Mucosa of stomach (tissue), 1 donor: ENCODE measurements around the gene ZNF764.
"Not testable (repeated sequence)": the region's sequence is repeated elsewhere in the genome, so short reads cannot be mapped to it uniquely, and the experiment has no call there.

ENCODE experiments used
- H3K27me3 ChIP-seq: one replicate; pipeline ENCODE4 v1.7.0; 2013; ENCODE audit warnings: mild to moderate bottlenecking, low read length; ENCODE audit not compliant: control insufficient read depth, insufficient read depth
- H3K36me3 ChIP-seq: one replicate; pipeline ENCODE4 v1.7.0; 2013; ENCODE audit warnings: low read length; ENCODE audit not compliant: control insufficient read depth, insufficient read depth
- H3K4me1 ChIP-seq: one replicate; pipeline ENCODE4 v1.7.0; 2013; ENCODE audit warnings: mild to moderate bottlenecking, low read length; ENCODE audit not compliant: control insufficient read depth, insufficient read depth
- H3K4me3 ChIP-seq: one replicate; pipeline ENCODE4 v1.7.0; 2013; ENCODE audit warnings: low read length
- H3K9ac ChIP-seq: one replicate; pipeline ENCODE4 v1.7.0; 2013; ENCODE audit warnings: mild to moderate bottlenecking, low read length, moderate library complexity
- H3K9me3 ChIP-seq: one replicate; pipeline ENCODE4 v1.7.0; 2013; ENCODE audit warnings: mild to moderate bottlenecking, low read length, moderate library complexity; ENCODE audit not compliant: control insufficient read depth
- donor health status: Pancreatic carcinoma.

The ZNF764 gene

GRCh38 chr16:30555315-30556124 is 2.7 kb downstream of the ZNF764 start:
- no peaks in the 10 kb centered on the region for H3K9me3 ChIP-seq
- H3K4me3 ChIP-seq, result no peak overlapping the region
- H3K27me3 ChIP-seq, result no peaks in the 10 kb centered on the region
- no peak overlapping the region for H3K9ac ChIP-seq
- peaks cover 47% of the 10 kb centered on the region for H3K4me1 ChIP-seq
- H3K36me3 ChIP-seq, result peaks cover 8% of the 10 kb centered on the region

GRCh38 chr16:30554557-30555314 is 3.4 kb downstream of the ZNF764 start:
- Histone ChIP-seq H3K4me1 (peaks cover 45% of the 10 kb centered on the region), H3K36me3 (peaks cover 8% of the 10 kb centered on the region), H3K27me3 (no peaks in the 10 kb centered on the region), H3K4me3 (no peak overlapping the region), H3K9me3 (no peaks in the 10 kb centered on the region), H3K9ac (no peak overlapping the region)

- H3K4me1 ChIP-seq, result peaks cover 41% of the 10 kb centered on the region
- H3K9me3 ChIP-seq, result no peaks in the 10 kb centered on the region
- no peak overlapping the region for H3K4me3 ChIP-seq
- no peaks in the 10 kb centered on the region for H3K27me3 ChIP-seq
- no peak overlapping the region for H3K9ac ChIP-seq
- peaks cover 8% of the 10 kb centered on the region for H3K36me3 ChIP-seq
Measured at GRCh38 chr16:30553393-30553899, 4.7 kb downstream of the ZNF764 start.

- H3K27me3 ChIP-seq, result no peaks in the 10 kb centered on the region
- no peak overlapping the region for H3K9ac ChIP-seq
- H3K4me1 ChIP-seq, result peaks cover 43% of the 10 kb centered on the region
- H3K4me3 ChIP-seq, result no peak overlapping the region
- H3K36me3 ChIP-seq, result peaks cover 8% of the 10 kb centered on the region
- no peaks in the 10 kb centered on the region for H3K9me3 ChIP-seq
Measured at GRCh38 chr16:30552956-30553355, 5.2 kb downstream of the ZNF764 start.

- Histone ChIP-seq H3K4me1 (peaks cover 41% of the 10 kb centered on the region), H3K9ac (no peak overlapping the region)
Measured at GRCh38 chr16:30551781-30552180, 6.4 kb downstream of the ZNF764 start.

GRCh38 chr16:30548416-30549253 is 9.5 kb downstream of the ZNF764 start:
- Histone ChIP-seq H3K4me1 (peaks cover 20% of the 10 kb centered on the region), H3K27me3 (no peaks in the 10 kb centered on the region), H3K4me3 (no peak overlapping the region), H3K9ac (no peak overlapping the region), H3K36me3 (peaks cover 5% of the 10 kb centered on the region), H3K9me3 (no peaks in the 10 kb centered on the region)

More at GRCh38 chr16:30551781-30552180, 6.4 kb downstream of the ZNF764 start:
- Histone ChIP-seq H3K27me3 (no peaks in the 10 kb centered on the region), H3K36me3 (peaks cover 8% of the 10 kb centered on the region), H3K4me3 (no peak overlapping the region), H3K9me3 (no peaks in the 10 kb centered on the region)

- no peaks in the 10 kb centered on the region for H3K27me3 ChIP-seq
- H3K4me1 ChIP-seq, result peaks cover 20% of the 10 kb centered on the region
- no peak overlapping the region for H3K4me3 ChIP-seq
- no peak overlapping the region for H3K9ac ChIP-seq
- H3K9me3 ChIP-seq, result no peaks in the 10 kb centered on the region
- no peaks in the 10 kb centered on the region for H3K36me3 ChIP-seq
Measured at GRCh38 chr16:30546115-30546514, 12.1 kb downstream of the ZNF764 start.

- peaks cover 27% of the 10 kb centered on the region for H3K4me1 ChIP-seq
- H3K36me3 ChIP-seq, result no peaks in the 10 kb centered on the region
- H3K4me3 ChIP-seq, result no peak overlapping the region
- H3K27me3 ChIP-seq, result no peaks in the 10 kb centered on the region
- H3K9me3 ChIP-seq, result no peaks in the 10 kb centered on the region
- no peak overlapping the region for H3K9ac ChIP-seq
Measured at GRCh38 chr16:30543067-30543466, 15.1 kb downstream of the ZNF764 start.

- H3K36me3 ChIP-seq, result no peaks in the 10 kb centered on the region
- H3K27me3 ChIP-seq, result no peaks in the 10 kb centered on the region
- H3K4me1 ChIP-seq, result peaks cover 23% of the 10 kb centered on the region
- H3K4me3 ChIP-seq, result no peak overlapping the region
- H3K9me3 ChIP-seq, result no peaks in the 10 kb centered on the region
- peak overlapping the region; percentile 32 for H3K9ac ChIP-seq
Measured at GRCh38 chr16:30541502-30542329, 16.5 kb downstream of the ZNF764 start.

- H3K9ac ChIP-seq, result peak overlapping the region; percentile 32
- H3K9me3 ChIP-seq, H3K36me3 ChIP-seq, H3K27me3 ChIP-seq, H3K4me3 ChIP-seq: not testable (repeated sequence)
- peaks cover 28% of the 10 kb centered on the region for H3K4me1 ChIP-seq
Measured at GRCh38 chr16:30540916-30541464, 17.2 kb downstream of the ZNF764 start.

GRCh38 chr16:30539986-30540526 is 18.1 kb downstream of the ZNF764 start:
- not testable (repeated sequence) for H3K27me3 ChIP-seq, H3K4me3 ChIP-seq, H3K9me3 ChIP-seq, H3K36me3 ChIP-seq
- H3K9ac ChIP-seq, result peak overlapping the region; percentile 28
- H3K4me1 ChIP-seq, result peaks cover 36% of the 10 kb centered on the region
